Testis (tissue), 2 donors: Measurements from ENCODE around the gene TXNRD2.

Experiments
- POLR2A ChIP-seq: fragments of 450-650 bp; IDR thresholded peaks from one replicate; pipeline ENCODE4 v1.6.1; 2017; ENCODE audit warnings: antibody characterized with exemption, mild to moderate bottlenecking, moderate library complexity
- TF ChIP-seq, protein P1 (sequence below), 3 experiments: fragments of 450-650 bp in 2 of 3; fragments of 200-600 bp in 1 of 3; sonication (generic) in 1 of 3; IDR thresholded peaks; one replicate each; pipeline ENCODE4 v1.5.1; 2016 to 2019; ENCODE audit warnings: antibody characterized with exemption in 3 of 3, mild to moderate bottlenecking in 2 of 3, moderate library complexity in 1 of 3

GRCh38 chr22:19842393-19843106 is 99.1 kb downstream of the TXNRD2 start:
- TF ChIP-seq, protein P1, sequence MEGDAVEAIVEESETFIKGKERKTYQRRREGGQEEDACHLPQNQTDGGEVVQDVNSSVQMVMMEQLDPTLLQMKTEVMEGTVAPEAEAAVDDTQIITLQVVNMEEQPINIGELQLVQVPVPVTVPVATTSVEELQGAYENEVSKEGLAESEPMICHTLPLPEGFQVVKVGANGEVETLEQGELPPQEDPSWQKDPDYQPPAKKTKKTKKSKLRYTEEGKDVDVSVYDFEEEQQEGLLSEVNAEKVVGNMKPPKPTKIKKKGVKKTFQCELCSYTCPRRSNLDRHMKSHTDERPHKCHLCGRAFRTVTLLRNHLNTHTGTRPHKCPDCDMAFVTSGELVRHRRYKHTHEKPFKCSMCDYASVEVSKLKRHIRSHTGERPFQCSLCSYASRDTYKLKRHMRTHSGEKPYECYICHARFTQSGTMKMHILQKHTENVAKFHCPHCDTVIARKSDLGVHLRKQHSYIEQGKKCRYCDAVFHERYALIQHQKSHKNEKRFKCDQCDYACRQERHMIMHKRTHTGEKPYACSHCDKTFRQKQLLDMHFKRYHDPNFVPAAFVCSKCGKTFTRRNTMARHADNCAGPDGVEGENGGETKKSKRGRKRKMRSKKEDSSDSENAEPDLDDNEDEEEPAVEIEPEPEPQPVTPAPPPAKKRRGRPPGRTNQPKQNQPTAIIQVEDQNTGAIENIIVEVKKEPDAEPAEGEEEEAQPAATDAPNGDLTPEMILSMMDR (IDR thresholded peaks at IDR 0.05) = no peak
- TF ChIP-seq POLR2A = no peak
